ENCODE measurements around the gene PRMT5.

- TF ChIP-seq CTCF (IDR thresholded peaks at IDR 0.05) = no peak
- TF ChIP-seq POLR2A (IDR thresholded peaks at IDR 0.05) = no peak
- TF ChIP-seq POLR2AphosphoS5 (IDR thresholded peaks at IDR 0.05; ENCODE audit: insufficient read depth in 1 of 2, low read depth in 1 of 2) = no peak
These were observed 706 bp downstream of the PRMT5 start for GRCh38 chr14:22928237-22929103.
